Panc1 (cell line): ENCODE measurements around the gene TSPAN3.

Experiments
- POLR2AphosphoS5 ChIP-seq: IDR thresholded peaks from 2 replicates; pipeline ENCODE4 v1.6.1; 2012; ENCODE audit warnings: mild to moderate bottlenecking, low read depth, low read length, moderate library complexity
- REST ChIP-seq, 2 experiments: IDR thresholded peaks; 2 replicates each; pipeline ENCODE4 v1.6.1; 2011 to 2012; ENCODE audit warnings: low read depth in 2 of 2, control low read depth in 1 of 2, low read length in 1 of 2, mild to moderate bottlenecking in 1 of 2, moderate library complexity in 1 of 2; ENCODE audit not compliant: insufficient read depth in 1 of 2
- SIN3A ChIP-seq: IDR thresholded peaks from 2 replicates; pipeline ENCODE4 v1.6.1; 2012; ENCODE audit warnings: low read depth, mild to moderate bottlenecking, low read length, moderate library complexity, borderline replicate concordance; ENCODE audit not compliant: insufficient read depth
- TCF7L2 ChIP-seq: IDR thresholded peaks from 2 replicates; pipeline ENCODE4 v1.6.1; 2011; ENCODE audit warnings: mild to moderate bottlenecking, low read depth, low read length, inconsistent platforms
- TF ChIP-seq, protein P1 (sequence below): fragments of 450-650 bp; IDR thresholded peaks from 2 replicates; pipeline ENCODE4 v1.5.1; 2017; ENCODE audit warnings: mild to moderate bottlenecking

DNA sequence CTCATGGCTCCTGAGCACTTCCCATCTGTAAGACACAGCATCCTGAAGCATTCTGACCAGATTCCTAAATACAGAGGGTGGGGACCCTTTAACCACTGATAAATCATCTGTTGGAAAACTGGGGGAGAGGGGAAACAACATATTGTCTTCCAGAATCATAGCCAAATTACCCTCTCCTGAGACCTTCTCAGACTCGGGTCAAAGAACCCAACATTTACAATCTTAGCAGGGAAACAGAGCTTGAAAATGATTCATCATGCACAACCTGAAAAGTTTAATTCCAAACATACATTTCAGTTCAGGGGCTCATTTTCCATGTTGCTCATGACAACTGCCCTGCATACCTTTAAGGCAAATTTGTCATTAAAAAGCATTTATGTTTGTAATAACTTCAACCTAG, 48.5 kb upstream of the TSPAN3 start:
- TF ChIP-seq SIN3A, result no peak
- TF ChIP-seq, protein P1, sequence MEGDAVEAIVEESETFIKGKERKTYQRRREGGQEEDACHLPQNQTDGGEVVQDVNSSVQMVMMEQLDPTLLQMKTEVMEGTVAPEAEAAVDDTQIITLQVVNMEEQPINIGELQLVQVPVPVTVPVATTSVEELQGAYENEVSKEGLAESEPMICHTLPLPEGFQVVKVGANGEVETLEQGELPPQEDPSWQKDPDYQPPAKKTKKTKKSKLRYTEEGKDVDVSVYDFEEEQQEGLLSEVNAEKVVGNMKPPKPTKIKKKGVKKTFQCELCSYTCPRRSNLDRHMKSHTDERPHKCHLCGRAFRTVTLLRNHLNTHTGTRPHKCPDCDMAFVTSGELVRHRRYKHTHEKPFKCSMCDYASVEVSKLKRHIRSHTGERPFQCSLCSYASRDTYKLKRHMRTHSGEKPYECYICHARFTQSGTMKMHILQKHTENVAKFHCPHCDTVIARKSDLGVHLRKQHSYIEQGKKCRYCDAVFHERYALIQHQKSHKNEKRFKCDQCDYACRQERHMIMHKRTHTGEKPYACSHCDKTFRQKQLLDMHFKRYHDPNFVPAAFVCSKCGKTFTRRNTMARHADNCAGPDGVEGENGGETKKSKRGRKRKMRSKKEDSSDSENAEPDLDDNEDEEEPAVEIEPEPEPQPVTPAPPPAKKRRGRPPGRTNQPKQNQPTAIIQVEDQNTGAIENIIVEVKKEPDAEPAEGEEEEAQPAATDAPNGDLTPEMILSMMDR, result no peak
- TF ChIP-seq REST (IDR thresholded peaks at IDR 0.05; ENCODE audit: insufficient read depth in 1 of 2, low read depth in 2 of 2, low read length in 1 of 2), result no peak
- TF ChIP-seq POLR2AphosphoS5, result no peak
- TF ChIP-seq TCF7L2, result no peak
